SK-N-SH treated with all-trans-retinoic acid at 6 μM for 48 hours (cell line): Measurements from ENCODE around the gene STT3B.

Experiments
- ARNTL ChIP-seq: fragments of 450-650 bp; formaldehyde crosslinking; IDR thresholded peaks from 2 replicates; pipeline ENCODE4 v1.5.0; 2020; ENCODE audit warnings: low read depth, mild to moderate bottlenecking, moderate library complexity, borderline replicate concordance
- PPARA ChIP-seq: fragments of 250-450 bp; sonication (Bioruptor Pico); IDR thresholded peaks from 2 replicates; pipeline ENCODE4 v1.5.0; 2020; ENCODE audit warnings: mild to moderate bottlenecking, borderline replicate concordance
- TCF4 ChIP-seq: fragments of 250-450 bp; sonication (Bioruptor Pico); IDR thresholded peaks from 2 replicates; pipeline ENCODE4 v1.8.0; 2021; ENCODE audit warnings: mild to moderate bottlenecking, moderate library complexity, borderline replicate concordance
- TOX ChIP-seq: fragments of 250-450 bp; sonication (Bioruptor Pico); IDR thresholded peaks from 2 replicates; pipeline ENCODE4 v1.8.0; 2021; ENCODE audit warnings: mild to moderate bottlenecking, moderate library complexity, borderline replicate concordance
- ZC3H10 ChIP-seq: fragments of 250-450 bp; sonication (Bioruptor Pico); IDR thresholded peaks from 2 replicates; pipeline ENCODE4 v1.5.1; 2021; ENCODE audit warnings: mild to moderate bottlenecking, moderate library complexity
- ZNF70 ChIP-seq: fragments of 450-650 bp; formaldehyde crosslinking; IDR thresholded peaks from 2 replicates; pipeline ENCODE4 v1.5.0; 2020; ENCODE audit warnings: mild to moderate bottlenecking, moderate library complexity
- TF ChIP-seq, protein P1 (sequence below): fragments of 250-450 bp; sonication (Bioruptor Pico); IDR thresholded peaks from 2 replicates; pipeline ENCODE4 v1.5.1; 2021; ENCODE audit warnings: mild to moderate bottlenecking, moderate library complexity

GRCh38 chr3:31509147-31509728, 23.5 kb upstream of the STT3B start:
- TF ChIP-seq ZNF70 (CRISPR knock-in tag), result no peak
- TF ChIP-seq TCF4 (CRISPR knock-in tag), result no peak
- TF ChIP-seq PPARA (CRISPR knock-in tag), result no peak
- TF ChIP-seq ZC3H10, result no peak
- TF ChIP-seq, protein P1, sequence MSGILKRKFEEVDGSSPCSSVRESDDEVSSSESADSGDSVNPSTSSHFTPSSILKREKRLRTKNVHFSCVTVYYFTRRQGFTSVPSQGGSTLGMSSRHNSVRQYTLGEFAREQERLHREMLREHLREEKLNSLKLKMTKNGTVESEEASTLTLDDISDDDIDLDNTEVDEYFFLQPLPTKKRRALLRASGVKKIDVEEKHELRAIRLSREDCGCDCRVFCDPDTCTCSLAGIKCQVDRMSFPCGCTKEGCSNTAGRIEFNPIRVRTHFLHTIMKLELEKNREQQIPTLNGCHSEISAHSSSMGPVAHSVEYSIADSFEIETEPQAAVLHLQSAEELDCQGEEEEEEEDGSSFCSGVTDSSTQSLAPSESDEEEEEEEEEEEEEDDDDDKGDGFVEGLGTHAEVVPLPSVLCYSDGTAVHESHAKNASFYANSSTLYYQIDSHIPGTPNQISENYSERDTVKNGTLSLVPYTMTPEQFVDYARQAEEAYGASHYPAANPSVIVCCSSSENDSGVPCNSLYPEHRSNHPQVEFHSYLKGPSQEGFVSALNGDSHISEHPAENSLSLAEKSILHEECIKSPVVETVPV (CRISPR knock-in tag), result no peak
- no peak for TF ChIP-seq ARNTL (CRISPR knock-in tag)
- no peak for TF ChIP-seq TOX (CRISPR knock-in tag)
